ENCODE data around the gene LRRC8A.

LRRC8A gene

DNA sequence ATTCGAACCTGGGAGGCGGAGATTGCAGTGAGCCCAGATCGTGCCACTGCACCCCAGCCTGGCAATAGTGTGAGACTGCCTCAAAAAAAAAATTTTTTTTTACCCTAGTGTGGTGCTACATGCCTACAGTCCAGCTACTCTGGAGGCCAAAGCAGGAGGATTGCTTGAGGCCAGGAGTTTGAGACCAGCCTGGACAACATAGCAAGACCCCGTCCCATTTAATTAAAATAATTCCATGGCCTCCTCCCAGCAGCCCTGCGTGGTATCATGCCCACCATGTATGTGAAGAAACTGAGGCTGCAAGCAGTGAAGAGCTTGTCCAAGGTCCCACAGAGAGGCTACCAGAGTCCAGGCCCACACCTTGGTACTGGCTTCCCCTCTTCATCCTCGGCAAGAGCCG is 19.4 kb downstream of the LRRC8A start:
- DNase-seq (ENCODE audit: low read depth in 2 of 2), result no peak

DNA sequence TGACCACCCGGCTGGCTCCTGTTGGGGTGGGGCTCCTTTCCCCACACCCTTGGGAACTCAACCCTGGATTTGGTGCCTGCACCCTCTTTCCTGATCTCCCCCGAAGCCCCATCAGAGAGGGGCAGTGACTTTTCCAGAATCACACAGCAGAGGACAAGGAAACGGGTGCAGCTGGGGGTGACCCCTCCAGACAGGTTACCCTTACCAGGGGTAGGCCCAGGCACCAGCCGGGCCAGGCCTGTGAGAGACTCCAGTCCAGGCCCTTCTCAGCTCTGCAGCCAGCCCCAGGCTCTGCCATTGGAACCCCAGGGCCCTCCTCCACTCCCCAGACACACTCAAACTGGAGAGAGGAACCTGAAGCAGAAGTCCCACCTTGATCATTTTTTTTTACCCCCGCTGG is 19.9 kb downstream of the LRRC8A start:
- DNase-seq (ENCODE audit: low read depth in 2 of 2), result no peak

DNA sequence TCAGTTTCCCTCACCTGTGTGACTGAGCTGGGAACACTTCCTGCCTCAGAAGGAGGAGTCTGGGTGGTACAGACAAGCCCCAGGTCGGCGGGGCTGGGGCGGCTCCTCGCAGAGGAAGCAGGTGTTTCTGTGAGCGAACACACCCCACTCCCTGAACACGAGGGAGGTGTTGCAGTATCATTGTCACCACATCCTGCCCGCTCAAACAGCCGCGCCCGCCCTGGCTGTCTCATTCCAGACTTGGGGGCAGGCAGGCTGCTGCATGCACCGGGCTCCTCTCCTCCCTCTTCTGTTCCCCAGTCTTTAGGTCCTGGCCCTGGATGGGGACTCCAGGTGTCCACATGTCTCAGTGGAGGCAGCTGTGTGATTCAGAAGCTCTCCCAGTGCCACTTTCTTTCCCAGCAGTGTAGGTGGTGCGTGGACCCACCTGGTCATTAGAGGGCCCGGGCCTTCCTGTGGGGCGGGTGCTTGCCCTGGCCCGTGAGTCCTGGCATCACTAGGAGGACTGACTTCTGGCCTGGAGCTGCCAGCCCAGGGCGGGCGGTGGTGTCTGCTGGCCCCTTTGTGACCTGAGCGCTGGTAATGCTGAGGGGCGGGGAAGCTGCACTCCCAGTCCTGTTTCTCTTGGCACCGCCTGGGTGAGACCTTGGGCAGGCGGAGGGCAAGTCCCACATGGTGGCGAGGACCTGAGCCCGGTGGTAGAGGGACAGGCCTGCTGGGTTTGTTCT is 20.6 kb downstream of the LRRC8A start:
- DNase-seq (ENCODE audit: low read depth in 2 of 2), result peak; percentile 74 to 79

DNA sequence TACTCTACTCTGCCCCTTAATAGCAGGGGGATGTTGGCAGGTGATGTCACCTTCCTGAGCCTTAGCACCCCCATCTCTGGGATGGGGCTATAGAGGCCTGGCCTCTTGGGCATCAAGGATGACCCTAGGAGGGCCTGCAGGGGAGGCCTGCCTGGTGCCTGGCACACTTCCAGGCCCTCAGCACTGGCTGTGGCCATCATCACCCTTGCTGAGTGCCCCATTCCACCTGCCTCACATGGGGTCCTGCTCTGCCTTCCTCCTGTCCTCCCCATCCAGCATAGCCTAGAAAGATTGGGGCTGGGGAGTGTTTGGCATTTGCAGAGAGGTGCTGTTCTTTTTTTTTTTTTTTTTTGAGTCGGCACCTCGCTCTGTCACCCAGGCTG is 21.1 kb downstream of the LRRC8A start:
- no peak for DNase-seq (ENCODE audit: low read depth in 2 of 2)

DNA sequence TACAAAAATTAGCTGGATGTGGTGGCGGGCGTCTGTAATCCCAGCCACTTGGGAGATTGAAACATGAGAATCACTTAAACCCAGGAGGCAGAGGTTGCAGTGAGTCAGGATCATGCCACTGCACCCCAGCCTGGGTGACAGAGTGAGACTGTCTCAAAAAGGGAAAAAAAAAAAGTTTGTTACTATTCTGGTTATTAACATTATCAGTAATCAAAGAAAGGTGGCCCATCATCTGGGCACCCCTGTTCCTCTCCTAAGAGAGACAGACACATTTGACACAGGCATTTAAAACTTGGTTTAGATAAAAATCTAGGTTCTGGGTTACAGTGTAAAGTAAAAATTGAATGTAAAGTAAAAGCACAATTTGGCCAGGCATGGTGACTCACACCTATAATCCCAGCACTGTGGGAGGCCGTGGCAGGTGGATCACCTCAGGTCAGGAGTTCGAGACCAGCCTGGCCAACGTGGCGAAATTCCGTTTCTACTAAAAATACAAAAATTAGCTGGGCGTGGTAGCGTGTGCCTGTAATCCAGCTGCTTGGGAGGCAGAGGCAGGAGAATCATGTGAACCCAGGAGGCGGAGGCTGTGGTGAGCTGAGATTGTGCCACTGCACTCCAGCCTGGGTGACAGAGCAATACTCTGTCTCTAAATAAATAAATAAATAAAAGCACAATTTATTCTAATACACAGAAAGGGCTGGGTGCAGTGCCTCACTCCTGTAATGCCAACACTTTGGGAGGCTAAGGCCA is 22.1 kb downstream of the LRRC8A start:
- DNase-seq (ENCODE audit: low read depth in 2 of 2), result no peak

DNA sequence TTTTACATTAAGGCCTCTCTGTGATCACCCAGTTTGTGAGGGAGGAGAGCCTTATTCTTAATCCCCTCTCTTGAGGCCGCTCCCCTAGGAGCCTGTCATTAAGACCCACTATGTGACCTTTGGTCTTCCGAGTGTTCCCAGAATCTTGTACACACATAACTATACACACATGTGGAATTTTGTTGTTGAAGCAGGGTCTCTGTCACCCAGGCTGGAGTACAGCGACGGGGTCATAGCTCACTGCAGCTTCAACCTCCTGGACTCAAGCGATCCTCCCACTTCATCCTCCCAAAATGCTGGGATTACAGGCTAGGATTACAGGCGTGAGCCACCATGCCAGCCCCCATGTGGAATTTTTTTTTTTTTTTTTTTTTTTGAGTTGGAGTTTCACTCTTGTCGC is 24.0 kb downstream of the LRRC8A start:
- DNase-seq (ENCODE audit: low read depth in 2 of 2), result no peak

DNA sequence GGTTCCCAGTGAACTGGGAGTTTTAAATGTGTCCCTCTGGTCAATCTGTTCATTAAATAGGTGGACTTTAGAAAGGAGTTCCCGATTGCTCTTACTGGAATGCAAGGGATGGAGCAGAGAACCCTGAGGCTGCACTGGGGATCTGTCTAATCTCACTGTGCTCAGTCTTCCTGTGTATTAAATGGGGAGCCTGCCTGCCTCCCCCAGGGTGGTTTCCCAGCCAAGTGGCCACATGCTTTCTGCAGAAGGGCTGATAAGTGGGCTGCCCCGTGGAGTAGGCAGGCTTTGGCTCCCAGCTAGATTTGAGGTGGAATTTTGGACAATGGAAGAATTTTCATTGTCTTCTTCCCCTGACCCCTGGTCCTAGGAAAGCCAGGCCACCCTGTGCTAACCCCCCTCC is 24.8 kb downstream of the LRRC8A start:
- DNase-seq (ENCODE audit: low read depth in 2 of 2), result no peak

DNA sequence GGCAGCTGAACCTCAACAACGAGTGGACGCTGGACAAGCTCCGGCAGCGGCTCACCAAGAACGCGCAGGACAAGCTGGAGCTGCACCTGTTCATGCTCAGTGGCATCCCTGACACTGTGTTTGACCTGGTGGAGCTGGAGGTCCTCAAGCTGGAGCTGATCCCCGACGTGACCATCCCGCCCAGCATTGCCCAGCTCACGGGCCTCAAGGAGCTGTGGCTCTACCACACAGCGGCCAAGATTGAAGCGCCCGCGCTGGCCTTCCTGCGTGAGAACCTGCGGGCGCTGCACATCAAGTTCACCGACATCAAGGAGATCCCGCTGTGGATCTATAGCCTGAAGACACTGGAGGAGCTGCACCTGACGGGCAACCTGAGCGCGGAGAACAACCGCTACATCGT is 26.4 kb downstream of the LRRC8A start:
- DNase-seq (ENCODE audit: low read depth in 2 of 2), result no peak

DNA sequence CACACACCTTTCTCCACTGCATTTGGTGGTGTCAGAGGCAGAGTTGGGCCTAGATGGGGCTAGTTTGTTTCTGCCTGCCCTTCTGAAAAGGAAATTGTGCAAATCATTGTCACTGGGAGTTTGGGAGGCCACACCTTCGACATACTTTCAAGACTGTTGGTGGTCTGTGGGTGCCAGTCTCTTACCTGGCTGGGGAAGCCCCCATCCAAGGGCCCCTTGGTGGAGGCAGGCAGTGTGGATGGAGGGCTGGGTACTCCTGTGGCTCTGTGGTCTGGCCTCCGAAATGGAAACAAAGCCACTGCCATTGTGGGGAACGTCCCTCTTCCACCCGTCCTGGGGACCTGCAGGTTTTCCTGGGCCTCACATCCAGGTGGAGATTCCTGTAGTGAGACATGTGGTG is 27.9 kb downstream of the LRRC8A start:
- DNase-seq (ENCODE audit: low read depth in 2 of 2), result no peak

DNA sequence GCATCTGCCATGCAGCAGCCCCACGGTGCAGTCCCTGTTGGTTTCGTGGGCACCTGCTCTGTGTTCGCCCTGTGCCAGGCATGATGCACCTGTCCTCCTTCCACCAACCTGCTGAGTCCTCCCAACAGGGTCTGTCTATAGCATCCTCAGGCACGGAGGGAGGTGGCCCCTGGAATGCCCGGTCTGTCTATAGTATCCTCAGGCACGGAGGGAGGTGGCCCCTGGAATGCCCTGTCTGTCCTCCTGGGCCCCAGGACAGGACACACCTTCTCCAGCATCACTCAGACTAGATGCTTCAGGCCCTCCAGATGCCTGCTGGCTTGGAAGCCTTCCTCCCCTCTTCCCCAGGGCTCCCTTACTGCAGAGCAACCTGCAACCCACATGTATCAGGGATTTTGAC is 29.0 kb downstream of the LRRC8A start:
- no peak for DNase-seq (ENCODE audit: low read depth in 2 of 2)

DNA sequence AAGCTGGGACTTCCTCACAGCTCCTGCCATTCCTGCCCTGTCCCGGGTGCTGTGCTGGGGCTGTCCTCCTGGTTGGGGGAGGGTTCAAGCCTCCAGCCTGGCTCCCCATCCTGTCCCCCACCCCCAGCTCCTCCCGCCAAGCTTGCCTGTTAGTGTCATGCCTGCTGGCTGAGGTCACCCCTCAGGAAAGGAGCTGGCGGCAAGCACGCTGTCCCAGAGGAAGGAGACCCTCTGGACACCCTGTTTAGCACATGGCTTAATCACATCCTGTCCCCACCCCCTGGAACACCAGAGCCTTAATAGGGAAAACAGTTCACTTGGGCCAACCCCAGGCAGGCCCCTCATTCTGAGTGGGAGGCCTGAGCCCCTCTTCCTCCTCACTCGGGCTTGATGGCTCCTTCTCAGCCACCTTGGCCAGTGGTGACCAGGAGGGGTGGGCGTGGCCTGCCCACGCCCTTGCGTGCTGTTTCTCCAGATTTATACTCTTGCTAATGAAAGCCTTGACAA is 29.6 kb downstream of the LRRC8A start:
- no peak for DNase-seq (ENCODE audit: low read depth in 2 of 2)

DNA sequence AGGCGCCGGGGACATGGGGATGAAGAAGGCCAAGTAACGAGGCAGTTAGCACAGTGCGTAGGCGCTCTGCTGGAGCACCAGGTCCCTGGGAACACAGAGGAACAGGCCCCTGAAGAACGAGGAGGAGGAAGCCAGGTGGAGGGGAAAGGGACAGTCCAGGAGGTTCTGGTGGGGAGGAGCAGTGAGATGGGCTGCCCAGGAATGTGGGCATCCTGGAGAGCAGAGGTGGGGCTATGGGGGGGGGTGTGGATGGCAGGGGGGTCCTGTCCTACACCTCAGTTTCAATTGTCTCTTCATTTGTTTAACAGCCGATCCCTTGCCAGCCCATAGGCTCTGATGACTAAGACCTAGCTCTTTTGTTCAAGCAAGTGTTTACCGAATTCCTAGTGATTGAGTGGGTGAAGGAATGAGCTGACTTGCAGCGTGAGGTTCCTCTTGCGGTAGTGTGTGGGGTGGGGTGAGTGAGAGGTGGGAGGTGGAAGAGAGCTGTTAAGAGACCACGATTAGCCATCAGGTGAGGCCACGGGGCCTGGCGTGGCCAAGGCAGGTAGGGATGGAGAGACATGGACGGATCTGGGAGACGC is 30.4 kb downstream of the LRRC8A start:
- DNase-seq (ENCODE audit: low read depth in 2 of 2), result no peak

DNA sequence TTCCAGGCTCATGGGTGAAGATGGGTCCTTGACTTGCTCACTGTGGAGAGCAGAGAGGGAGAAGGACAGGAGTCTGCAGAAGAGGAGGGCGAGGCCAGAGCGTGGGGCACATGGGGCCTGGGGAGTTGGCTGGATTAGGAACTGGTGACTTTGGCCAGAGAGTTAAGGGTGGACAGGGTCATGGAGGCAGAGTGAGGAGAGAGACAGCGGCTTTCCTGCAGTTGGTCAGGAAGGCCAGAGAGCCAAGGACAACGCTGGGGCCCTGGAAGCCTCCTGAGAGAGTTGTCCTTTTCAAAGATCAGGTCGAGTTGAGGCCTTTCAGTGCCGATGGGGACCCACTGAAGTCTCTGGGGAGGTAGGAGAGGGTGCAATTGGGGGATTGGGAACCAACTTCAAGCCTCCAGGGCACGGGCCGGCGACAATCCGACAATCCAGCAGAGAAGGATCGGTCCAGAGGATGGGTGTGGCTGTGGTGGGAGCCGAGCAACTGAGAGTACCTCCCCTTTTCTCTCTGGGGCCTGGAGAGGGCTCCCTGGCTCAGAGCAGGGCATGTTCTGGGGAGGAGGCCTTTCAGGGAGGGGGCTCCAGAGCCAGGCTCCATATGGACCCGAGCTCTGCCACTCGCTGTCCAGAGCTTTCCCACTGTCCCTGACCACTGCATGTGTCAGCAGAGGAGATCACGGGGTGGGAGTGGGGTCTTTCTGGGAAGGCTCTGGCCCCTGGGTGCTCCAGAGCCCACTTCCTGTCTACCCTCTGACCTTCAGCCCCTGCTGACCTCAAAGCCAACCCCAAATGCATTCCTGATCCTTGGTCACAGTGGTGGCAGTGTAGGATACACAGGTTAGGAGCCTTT is 31.3 kb downstream of the LRRC8A start:
- DNase-seq (ENCODE audit: low read depth in 2 of 2), result no peak

DNA sequence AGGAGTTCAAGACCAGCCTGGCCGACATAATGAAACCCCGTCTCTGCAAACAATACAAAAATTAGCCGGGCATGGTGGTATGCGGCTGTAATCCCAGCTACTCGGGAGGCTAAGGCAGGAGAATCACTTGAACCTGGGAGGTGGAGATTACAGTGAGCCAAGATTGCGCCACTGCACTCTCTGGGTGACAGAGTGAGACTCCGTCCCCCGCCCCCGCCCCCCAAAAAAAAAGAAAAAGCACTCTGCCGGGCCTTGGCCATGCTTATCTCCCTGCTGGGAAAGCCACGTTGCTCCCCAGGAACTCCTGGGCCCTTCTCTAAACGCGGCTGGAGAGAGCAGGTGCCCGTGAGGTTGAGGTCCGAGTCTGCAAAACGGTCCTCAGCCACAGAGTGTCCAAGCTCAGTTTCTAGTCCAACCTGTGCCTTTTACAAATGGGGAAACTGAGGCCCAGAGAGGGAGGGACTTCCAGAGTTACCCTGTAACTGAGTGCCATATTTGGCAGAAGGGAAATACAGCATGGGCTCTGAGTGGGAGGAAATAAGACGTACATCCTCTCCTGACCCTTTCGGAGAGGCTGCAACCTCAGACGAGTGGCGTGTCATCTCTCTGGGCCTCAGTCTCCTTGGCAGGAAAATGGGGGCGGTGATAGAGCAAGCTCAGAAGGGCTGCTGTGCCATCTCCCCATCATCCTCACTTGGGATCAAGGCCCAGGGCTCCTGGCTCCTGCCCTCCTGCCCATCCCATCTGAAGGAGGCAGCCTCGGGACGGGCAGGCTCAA is 32.3 kb downstream of the LRRC8A start:
- DNase-seq (ENCODE audit: low read depth in 2 of 2), result no peak

DNA sequence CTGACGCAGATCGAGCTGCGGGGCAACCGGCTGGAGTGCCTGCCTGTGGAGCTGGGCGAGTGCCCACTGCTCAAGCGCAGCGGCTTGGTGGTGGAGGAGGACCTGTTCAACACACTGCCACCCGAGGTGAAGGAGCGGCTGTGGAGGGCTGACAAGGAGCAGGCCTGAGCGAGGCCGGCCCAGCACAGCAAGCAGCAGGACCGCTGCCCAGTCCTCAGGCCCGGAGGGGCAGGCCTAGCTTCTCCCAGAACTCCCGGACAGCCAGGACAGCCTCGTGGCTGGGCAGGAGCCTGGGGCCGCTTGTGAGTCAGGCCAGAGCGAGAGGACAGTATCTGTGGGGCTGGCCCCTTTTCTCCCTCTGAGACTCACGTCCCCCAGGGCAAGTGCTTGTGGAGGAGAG is 34.3 kb downstream of the LRRC8A start:
- no peak for DNase-seq (ENCODE audit: low read depth in 2 of 2)

DNA sequence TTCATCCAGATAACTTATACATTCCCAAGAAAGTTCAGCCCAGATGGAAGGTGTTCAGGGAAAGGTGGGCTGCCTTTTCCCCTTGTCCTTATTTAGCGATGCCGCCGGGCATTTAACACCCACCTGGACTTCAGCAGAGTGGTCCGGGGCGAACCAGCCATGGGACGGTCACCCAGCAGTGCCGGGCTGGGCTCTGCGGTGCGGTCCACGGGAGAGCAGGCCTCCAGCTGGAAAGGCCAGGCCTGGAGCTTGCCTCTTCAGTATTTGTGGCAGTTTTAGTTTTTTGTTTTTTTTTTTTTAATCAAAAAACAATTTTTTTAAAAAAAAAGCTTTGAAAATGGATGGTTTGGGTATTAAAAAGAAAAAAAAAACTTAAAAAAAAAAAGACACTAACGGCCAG is 34.8 kb downstream of the LRRC8A start:
- no peak for DNase-seq (ENCODE audit: low read depth in 2 of 2)

DNA sequence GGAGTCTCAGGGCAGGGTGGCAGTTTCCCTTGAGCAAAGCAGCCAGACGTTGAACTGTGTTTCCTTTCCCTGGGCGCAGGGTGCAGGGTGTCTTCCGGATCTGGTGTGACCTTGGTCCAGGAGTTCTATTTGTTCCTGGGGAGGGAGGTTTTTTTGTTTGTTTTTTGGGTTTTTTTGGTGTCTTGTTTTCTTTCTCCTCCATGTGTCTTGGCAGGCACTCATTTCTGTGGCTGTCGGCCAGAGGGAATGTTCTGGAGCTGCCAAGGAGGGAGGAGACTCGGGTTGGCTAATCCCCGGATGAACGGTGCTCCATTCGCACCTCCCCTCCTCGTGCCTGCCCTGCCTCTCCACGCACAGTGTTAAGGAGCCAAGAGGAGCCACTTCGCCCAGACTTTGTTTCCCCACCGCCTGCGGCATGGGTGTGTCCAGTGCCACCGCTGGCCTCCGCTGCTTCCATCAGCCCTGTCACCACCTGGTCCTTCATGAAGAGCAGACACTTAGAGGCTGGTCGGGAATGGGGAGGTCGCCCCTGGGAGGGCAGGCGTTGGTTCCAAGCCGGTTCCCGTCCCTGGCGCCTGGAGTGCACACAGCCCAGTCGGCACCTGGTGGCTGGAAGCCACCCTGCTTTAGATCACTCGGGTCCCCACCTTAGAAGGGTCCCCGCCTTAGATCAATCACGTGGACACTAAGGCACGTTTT is 35.4 kb downstream of the LRRC8A start:
- DNase-seq (ENCODE audit: low read depth in 2 of 2), result no peak

DNA sequence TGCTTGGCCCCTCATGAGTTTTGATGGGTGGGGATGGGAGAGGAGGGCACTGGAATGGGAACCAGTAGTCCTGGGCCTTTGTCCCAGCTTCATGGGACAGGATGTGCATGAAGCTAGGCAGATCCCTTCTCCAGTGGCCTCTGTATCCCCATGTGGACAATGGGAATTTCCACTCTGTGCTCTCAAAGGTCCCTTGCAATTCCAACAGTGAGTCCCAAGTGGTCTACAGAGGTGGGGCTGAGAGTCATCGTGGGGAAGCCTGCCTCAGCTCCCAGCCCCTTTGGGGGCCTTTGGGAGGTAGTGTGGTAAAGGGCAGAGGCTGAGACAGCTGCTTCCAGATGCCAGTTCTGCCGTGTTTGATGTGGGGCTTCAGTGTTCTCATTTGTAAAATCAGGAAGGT is 37.0 kb downstream of the LRRC8A start:
- DNase-seq (ENCODE audit: low read depth in 2 of 2), result no peak

DNA sequence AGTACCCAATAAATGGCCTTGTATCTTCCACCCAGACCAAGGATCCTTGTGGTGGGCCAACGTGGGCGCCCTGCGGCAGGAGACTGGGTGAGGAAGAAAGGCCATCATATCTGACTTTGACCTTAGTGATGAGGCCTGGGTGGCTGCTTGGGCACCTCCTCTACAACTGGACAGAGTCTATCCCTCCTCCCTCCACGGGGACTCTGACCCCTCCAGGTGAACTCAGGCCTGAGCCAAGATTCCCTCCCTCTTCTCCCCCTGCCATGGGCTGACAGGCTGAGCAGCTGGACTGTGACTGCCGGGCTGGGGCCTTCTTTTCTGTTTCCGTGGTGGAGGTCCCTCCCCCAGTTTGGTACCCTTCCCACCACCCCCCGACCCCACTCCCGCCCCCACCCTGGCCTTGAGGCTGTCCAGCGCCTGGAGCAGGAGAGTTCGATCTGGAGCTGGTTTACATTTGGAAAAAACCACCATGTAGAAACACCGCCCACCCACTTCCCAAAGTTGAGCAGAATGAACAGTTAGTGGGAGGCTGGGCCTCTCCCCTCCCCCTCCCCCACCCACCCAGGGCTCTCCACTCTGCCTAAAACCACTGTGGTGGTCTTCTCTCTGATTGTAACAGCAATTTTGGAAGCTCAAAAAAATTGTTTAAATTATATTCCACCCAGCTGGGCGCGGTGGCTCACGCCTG is 37.6 kb downstream of the LRRC8A start:
- DNase-seq (ENCODE audit: low read depth in 2 of 2), result no peak

Measured in stimulated activated CD4-positive, alpha-beta T cell treated with anti-CD3 and anti-CD28 coated beads, Interleukin-15, amount 100 ng/mL, for 48 hours (primary cell).